ENCODE results near the gene AHCY. TPM values are rescaled to one million over a fixed set of nuclear protein-coding genes. Genes with fewer than 3 reads are reported as not detected.

The AHCY gene
- total RNA-seq, 1 experiment from 2014 or later, result 137 TPM

GRCh38 chr20:34324541-34324940 is 21.4 kb upstream of the AHCY start:
- no peak for DNase-seq (ENCODE audit: low read depth)

- no peak for DNase-seq (ENCODE audit: low read depth)
Measured at GRCh38 chr20:34322267-34323105, 19.3 kb upstream of the AHCY start.

- DNase-seq (ENCODE audit: low read depth), result no peak
Measured at GRCh38 chr20:34320861-34321260, 17.7 kb upstream of the AHCY start.

- no peak for DNase-seq (ENCODE audit: low read depth)
Measured at GRCh38 chr20:34318609-34319443, 15.7 kb upstream of the AHCY start.

- peak; percentile 87 for DNase-seq (ENCODE audit: low read depth)
Measured at GRCh38 chr20:34316196-34316814, 13.2 kb upstream of the AHCY start.

GRCh38 chr20:34315236-34315635 is 12.1 kb upstream of the AHCY start:
- no peak for DNase-seq (ENCODE audit: low read depth)

GRCh38 chr20:34312544-34313217 is 9.5 kb upstream of the AHCY start:
- peak; percentile 89 for DNase-seq (ENCODE audit: low read depth)

- no peak for DNase-seq (ENCODE audit: low read depth)
Measured at GRCh38 chr20:34312024-34312460, 8.9 kb upstream of the AHCY start.

GRCh38 chr20:34311118-34312023 is 8.2 kb upstream of the AHCY start:
- no peak for DNase-seq (ENCODE audit: low read depth)

- DNase-seq (ENCODE audit: low read depth), result no peak
Measured at GRCh38 chr20:34310481-34311117, 7.4 kb upstream of the AHCY start.

- DNase-seq (ENCODE audit: low read depth), result no peak
Measured at GRCh38 chr20:34309691-34310090, 6.5 kb upstream of the AHCY start.

GRCh38 chr20:34305333-34306230 is 2.4 kb upstream of the AHCY start:
- DNase-seq (ENCODE audit: low read depth), result no peak

- peak; percentile 34 for DNase-seq (ENCODE audit: low read depth)
Measured at GRCh38 chr20:34302312-34302722, 838 bp downstream of the AHCY start.

GRCh38 chr20:34301587-34302311 is 1.4 kb downstream of the AHCY start:
- DNase-seq (ENCODE audit: low read depth), result no peak

- peak; percentile 19 for DNase-seq (ENCODE audit: low read depth)
Measured at GRCh38 chr20:34300809-34301586, 2.2 kb downstream of the AHCY start.

- no peak for DNase-seq (ENCODE audit: low read depth)
Measured at GRCh38 chr20:34300256-34300806, 2.8 kb downstream of the AHCY start.

GRCh38 chr20:34299556-34300255 is 3.4 kb downstream of the AHCY start:
- no peak for DNase-seq (ENCODE audit: low read depth)
